ENCODE results near the gene CCDC190.
"Not testable (repeated sequence)": the region's sequence is repeated elsewhere in the genome, so short reads cannot be mapped to it uniquely, and the experiment has no call there.

CCDC190 gene

DNA sequence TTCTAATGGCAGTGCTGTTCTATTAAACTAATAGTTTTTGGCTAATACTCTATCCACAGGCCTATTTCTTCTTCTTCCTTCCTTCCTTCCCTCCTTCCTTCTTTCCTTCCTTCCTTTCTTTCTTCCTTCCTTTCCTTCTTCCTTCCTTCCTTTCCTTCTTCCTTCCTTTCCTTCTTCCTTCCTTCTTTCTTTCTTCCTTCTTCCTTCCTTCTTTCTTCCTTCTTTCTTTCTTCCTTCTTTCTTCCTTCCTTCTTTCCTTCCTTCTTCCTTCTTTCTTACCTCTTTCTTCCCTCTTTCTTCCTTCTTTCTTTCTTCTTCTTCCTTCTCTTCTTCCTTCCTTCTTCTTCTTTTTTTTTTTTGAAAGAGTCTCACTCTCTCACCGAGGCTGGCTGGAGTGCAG lies 31.7 kb downstream of the CCDC190 start:
- no peak overlapping the region for H3K4me3 ChIP-seq (ENCODE audit: low read length in 2 of 2)
- H3K36me3 ChIP-seq (ENCODE audit: control insufficient read depth in 2 of 2, insufficient read depth in 2 of 2, low read length in 2 of 2) = no peaks in the 10 kb centered on the region

DNA sequence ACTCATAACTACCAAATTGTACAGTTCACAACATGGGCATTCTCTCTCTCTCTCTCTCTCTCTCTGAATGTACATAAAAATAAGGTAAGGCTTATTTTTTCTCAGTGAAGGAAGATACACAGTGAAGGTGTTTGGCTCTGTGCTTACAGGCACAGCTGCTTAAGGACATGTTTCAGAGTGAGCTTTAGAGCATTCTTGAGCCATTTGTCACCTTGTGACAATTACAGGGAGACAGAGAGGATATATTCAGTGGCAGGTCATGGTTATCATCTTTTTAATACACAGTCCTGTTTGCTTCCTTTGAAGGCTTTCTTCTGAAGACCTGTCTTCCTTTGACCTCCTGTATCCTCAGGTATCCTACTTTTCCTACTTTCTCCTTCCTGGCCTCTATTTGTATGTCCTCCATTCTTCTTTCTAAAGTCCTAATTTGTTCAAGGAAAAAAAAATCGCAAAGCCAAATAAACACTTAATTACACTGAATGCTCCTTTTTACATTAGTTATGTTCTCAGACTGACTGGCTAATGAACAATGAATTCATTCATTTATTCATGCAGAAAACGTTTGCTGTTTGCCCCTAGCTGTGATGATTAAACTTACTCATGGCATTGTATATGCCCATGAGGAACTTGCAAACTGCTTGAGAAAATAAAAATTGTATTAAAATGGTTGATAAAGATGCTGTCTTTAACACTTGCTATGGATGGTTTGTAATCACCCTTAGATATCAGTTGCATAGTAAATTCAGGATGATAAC lies 37.0 kb downstream of the CCDC190 start:
- Histone ChIP-seq H3K9me3 (ENCODE audit: control insufficient read depth in 2 of 2, low read length in 2 of 2) (no peaks in the 10 kb centered on the region), H3K4me1 (ENCODE audit: control insufficient read depth, insufficient read depth, low read length) (peaks cover 8% of the 10 kb centered on the region), H3K4me3 (ENCODE audit: low read length in 2 of 2) (no peak overlapping the region), H3K27ac (ENCODE audit: low read length) (no peak overlapping the region), H3K27me3 (ENCODE audit: control insufficient read depth in 1 of 2, insufficient read depth in 2 of 2, low read length in 2 of 2) (peaks cover 13 to 17% of the 10 kb centered on the region in 2 donors), H3K9ac (ENCODE audit: low read length in 2 of 2) (no peak overlapping the region), H3K36me3 (ENCODE audit: control insufficient read depth in 2 of 2, insufficient read depth in 2 of 2, low read length in 2 of 2) (no peaks in the 10 kb centered on the region)

More for the DNA sequence above, 31.7 kb downstream of the CCDC190 start:
- Histone ChIP-seq H3K27me3 (ENCODE audit: control insufficient read depth in 1 of 2, insufficient read depth in 2 of 2, low read length in 2 of 2) (peaks cover 0 to 4% of the 10 kb centered on the region in 2 donors), H3K27ac (ENCODE audit: low read length) (no peak overlapping the region), H3K9ac (ENCODE audit: low read length in 2 of 2) (no peak overlapping the region), H3K4me1 (ENCODE audit: control insufficient read depth, insufficient read depth, low read length) (no peaks in the 10 kb centered on the region), H3K9me3 (ENCODE audit: control insufficient read depth in 2 of 2, low read length in 2 of 2) (no peaks in the 10 kb centered on the region)

DNA sequence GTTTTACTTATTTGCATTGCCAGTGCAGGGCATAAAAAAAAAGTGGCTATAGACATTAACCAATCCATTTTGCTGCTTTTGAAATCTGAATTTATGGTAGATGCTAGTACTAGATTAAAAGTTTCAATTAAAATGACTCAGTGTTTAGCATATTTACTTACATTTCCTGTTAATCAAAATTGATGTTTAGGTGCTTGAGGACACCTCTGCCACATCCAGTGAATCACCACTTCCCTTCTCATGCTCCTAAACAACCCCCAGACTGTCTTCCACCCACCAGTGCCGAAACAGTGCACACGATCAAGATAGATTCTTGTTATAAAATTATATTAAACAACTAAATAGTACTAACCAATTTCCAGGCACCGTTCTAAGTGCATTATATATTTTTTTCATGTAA lies 37.7 kb downstream of the CCDC190 start:
- Histone ChIP-seq H3K4me1 (ENCODE audit: control insufficient read depth, insufficient read depth, low read length) (peaks cover 8% of the 10 kb centered on the region), H3K9me3 (ENCODE audit: control insufficient read depth in 2 of 2, low read length in 2 of 2) (no peaks in the 10 kb centered on the region), H3K27ac (ENCODE audit: low read length) (no peak overlapping the region), H3K4me3 (ENCODE audit: low read length in 2 of 2) (no peak overlapping the region), H3K36me3 (ENCODE audit: control insufficient read depth in 2 of 2, insufficient read depth in 2 of 2, low read length in 2 of 2) (no peaks in the 10 kb centered on the region), H3K9ac (ENCODE audit: low read length in 2 of 2) (no peak overlapping the region), H3K27me3 (ENCODE audit: control insufficient read depth in 1 of 2, insufficient read depth in 2 of 2, low read length in 2 of 2) (peaks cover 13 to 17% of the 10 kb centered on the region in 2 donors)

DNA sequence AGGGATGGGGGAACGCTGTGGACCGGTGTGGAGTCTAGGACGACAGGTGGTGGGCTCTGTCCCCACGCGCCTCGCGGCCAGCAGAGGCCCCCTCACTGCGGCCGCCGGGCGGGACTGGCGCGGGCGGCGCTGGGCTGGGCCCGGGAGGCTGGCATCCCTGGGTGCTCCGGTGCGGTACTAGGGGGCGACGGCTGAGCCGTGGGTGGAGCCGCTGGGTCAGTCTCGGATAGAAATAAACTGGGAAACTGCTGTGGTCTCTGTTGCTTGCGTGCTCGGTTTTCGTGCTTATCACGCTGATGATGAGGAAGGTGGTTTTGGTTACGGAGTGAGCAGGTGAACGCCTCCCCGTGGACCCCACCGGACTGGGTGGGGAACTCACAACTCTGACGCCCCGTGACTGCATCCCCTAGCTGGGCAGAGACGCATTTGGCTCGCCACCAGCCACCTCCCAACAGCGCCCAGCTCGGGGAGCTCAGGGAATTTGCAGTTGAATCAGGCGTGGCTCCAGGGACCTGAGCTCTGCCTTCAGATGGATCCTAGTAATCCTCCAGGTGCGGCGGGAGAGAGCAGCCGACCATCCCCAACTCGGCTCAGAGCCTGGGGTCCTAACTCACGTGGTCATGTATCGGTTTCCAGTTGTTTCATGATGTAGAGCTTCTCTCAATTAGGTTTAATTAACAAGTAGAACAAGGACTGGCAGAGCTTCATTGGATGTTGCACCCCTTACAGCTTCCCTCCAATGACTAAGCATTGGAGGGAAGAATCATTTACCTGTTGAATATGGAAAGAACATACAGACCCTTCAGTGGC lies 38.4 kb downstream of the CCDC190 start:
- no peaks in the 10 kb centered on the region for H3K9me3 ChIP-seq (ENCODE audit: control insufficient read depth in 2 of 2, low read length in 2 of 2)
- H3K27ac ChIP-seq (ENCODE audit: low read length) = no peak overlapping the region
- H3K4me3 ChIP-seq (ENCODE audit: low read length in 2 of 2) = peak overlapping the region; percentile 57 to 77
- no peaks in the 10 kb centered on the region for H3K36me3 ChIP-seq (ENCODE audit: control insufficient read depth in 2 of 2, insufficient read depth in 2 of 2, low read length in 2 of 2)
- H3K4me1 ChIP-seq (ENCODE audit: control insufficient read depth, insufficient read depth, low read length) = peaks cover 8% of the 10 kb centered on the region
- H3K9ac ChIP-seq (ENCODE audit: low read length in 2 of 2) = peak overlapping the region in 1 of 2 donors; percentile 47
- H3K27me3 ChIP-seq (ENCODE audit: control insufficient read depth in 1 of 2, insufficient read depth in 2 of 2, low read length in 2 of 2) = peaks cover 13 to 17% of the 10 kb centered on the region in 2 donors

DNA sequence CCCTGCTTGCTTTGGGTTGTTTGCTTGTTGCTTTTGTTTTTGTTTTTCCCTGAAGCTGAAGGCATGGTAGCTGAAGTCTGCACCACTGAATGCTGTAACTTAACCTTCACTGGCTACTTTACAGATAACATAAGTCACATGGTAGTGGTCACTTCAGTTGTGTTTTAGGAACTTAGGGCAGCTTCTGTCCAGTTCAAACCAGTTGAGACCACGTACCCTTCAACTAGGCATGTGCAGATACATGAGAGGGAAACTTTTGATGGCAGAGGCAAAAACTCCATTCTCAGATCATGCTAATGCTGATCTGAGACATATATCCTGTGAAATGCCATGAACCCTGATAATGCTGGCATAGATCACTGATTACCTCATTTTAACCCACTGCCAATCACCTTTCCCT lies 42.3 kb downstream of the CCDC190 start:
- H3K36me3 ChIP-seq (ENCODE audit: control insufficient read depth in 2 of 2, insufficient read depth in 2 of 2, low read length in 2 of 2); H3K9me3 ChIP-seq (ENCODE audit: control insufficient read depth in 2 of 2, low read length in 2 of 2); H3K27ac ChIP-seq (ENCODE audit: low read length); H3K4me1 ChIP-seq (ENCODE audit: control insufficient read depth, insufficient read depth, low read length); H3K9ac ChIP-seq (ENCODE audit: low read length in 2 of 2); H3K4me3 ChIP-seq (ENCODE audit: low read length in 2 of 2): not testable (repeated sequence)
- H3K27me3 ChIP-seq (ENCODE audit: control insufficient read depth in 1 of 2, insufficient read depth in 2 of 2, low read length in 2 of 2) = peaks cover 10 to 17% of the 10 kb centered on the region in 2 donors

DNA sequence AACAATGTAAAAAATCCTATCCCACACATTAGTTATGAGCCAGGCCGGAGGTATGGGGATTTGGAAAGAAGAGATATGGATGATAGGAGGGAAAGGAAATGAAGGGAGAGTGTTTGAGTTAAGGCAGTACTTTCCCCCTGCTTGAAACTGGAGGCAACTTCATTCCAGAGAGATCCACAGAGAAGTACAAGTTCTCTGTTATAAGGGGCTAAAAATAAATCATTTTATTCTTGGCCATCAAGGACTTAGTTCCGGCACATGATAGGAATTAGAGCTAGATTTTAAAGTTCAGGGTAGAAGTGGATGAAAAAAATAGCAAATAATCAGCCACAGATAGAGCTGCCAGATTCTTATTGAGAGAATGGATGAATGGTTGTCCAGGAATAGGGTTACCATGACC lies 42.8 kb downstream of the CCDC190 start:
- H3K27ac ChIP-seq (ENCODE audit: low read length); H3K9ac ChIP-seq (ENCODE audit: low read length in 2 of 2); H3K4me1 ChIP-seq (ENCODE audit: control insufficient read depth, insufficient read depth, low read length); H3K4me3 ChIP-seq (ENCODE audit: low read length in 2 of 2); H3K36me3 ChIP-seq (ENCODE audit: control insufficient read depth in 2 of 2, insufficient read depth in 2 of 2, low read length in 2 of 2); H3K9me3 ChIP-seq (ENCODE audit: control insufficient read depth in 2 of 2, low read length in 2 of 2): not testable (repeated sequence)
- H3K27me3 ChIP-seq (ENCODE audit: control insufficient read depth in 1 of 2, insufficient read depth in 2 of 2, low read length in 2 of 2) = peaks cover 10 to 15% of the 10 kb centered on the region in 2 donors

DNA sequence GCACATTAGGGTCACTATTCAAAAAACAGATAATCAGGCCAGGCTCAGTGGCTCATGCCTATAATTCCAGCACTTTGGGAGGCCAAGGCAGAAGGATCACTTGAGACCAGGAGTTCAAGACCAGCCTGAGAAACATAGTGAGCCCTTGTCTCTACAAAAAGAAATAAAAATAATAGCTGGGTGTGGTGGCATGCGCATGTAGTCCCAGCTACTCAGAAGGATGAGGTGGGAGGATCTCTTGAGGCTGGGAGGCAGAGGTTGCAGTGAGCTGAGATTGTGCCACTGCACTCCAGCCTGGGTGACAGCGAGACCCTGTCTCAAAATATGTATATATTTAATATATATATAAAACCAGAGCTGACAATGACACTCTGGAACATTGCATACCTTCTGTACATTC lies 48.6 kb downstream of the CCDC190 start:
- H3K9me3 ChIP-seq (ENCODE audit: control insufficient read depth in 2 of 2, low read length in 2 of 2); H3K27me3 ChIP-seq (ENCODE audit: control insufficient read depth in 1 of 2, insufficient read depth in 2 of 2, low read length in 2 of 2); H3K4me3 ChIP-seq (ENCODE audit: low read length in 2 of 2); H3K9ac ChIP-seq (ENCODE audit: low read length in 2 of 2); H3K36me3 ChIP-seq (ENCODE audit: control insufficient read depth in 2 of 2, insufficient read depth in 2 of 2, low read length in 2 of 2); H3K27ac ChIP-seq (ENCODE audit: low read length); H3K4me1 ChIP-seq (ENCODE audit: control insufficient read depth, insufficient read depth, low read length): not testable (repeated sequence)

DNA sequence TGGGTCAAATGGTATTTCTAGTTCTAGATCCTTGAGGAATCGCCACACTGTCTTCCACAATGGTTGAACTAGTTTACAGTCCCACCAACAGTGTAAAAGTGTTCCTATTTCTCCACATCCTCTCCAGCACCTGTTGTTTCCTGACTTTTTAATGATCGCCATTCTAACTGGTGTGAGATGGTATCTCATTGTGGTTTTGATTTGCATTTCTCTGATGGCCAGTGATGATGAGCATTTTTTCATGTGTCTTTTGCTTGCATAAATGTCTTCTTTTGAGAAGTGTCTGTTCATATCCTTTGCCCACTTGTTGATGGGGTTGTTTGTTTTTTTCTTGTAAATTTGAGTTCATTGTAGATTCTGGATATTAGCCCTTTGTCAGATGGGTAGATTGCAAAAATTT lies 53.5 kb downstream of the CCDC190 start:
- not testable (repeated sequence) for H3K9me3 ChIP-seq (ENCODE audit: control insufficient read depth in 2 of 2, low read length in 2 of 2); H3K9ac ChIP-seq (ENCODE audit: low read length in 2 of 2); H3K36me3 ChIP-seq (ENCODE audit: control insufficient read depth in 2 of 2, insufficient read depth in 2 of 2, low read length in 2 of 2)

More for the DNA sequence above, 53.5 kb downstream of the CCDC190 start:
- not testable (repeated sequence) for H3K27me3 ChIP-seq (ENCODE audit: control insufficient read depth in 1 of 2, insufficient read depth in 2 of 2, low read length in 2 of 2); H3K27ac ChIP-seq (ENCODE audit: low read length); H3K4me3 ChIP-seq (ENCODE audit: low read length in 2 of 2); H3K4me1 ChIP-seq (ENCODE audit: control insufficient read depth, insufficient read depth, low read length)
